Adipocyte (in vitro differentiated cells): ENCODE results near the gene ATP8A2.
"Not testable (repeated sequence)": the region's sequence is repeated elsewhere in the genome, so short reads cannot be mapped to it uniquely, and the experiment has no call there.

ENCODE experiments used
- DNase-seq: peaks from one replicate; pipeline ENCODE4 v3.0.0-alpha.2; 2015; ENCODE audit warnings: low read depth
- H3K27me3 ChIP-seq: replicated peaks from 2 replicates; pipeline ENCODE4 v1.7.0; 2013; ENCODE audit warnings: mild to moderate bottlenecking, low read length, moderate library complexity; ENCODE audit not compliant: control insufficient read depth, insufficient read depth
- H3K36me3 ChIP-seq: 2 replicates; pipeline ENCODE4 v1.7.0; 2013; ENCODE audit warnings: low read length, mild to moderate bottlenecking, moderate library complexity; ENCODE audit not compliant: control insufficient read depth, insufficient read depth, severe bottlenecking
- H3K4me1 ChIP-seq: 2 replicates; pipeline ENCODE4 v1.7.0; 2013; ENCODE audit warnings: mild to moderate bottlenecking, low read length, moderate library complexity; ENCODE audit not compliant: control insufficient read depth, insufficient read depth
- H3K4me3 ChIP-seq: 2 replicates; pipeline ENCODE4 v1.7.0; 2013; ENCODE audit warnings: mild to moderate bottlenecking, low read length, moderate library complexity
- H3K9ac ChIP-seq: 2 replicates; pipeline ENCODE4 v1.7.0; 2013; ENCODE audit warnings: mild to moderate bottlenecking, low read length, moderate library complexity
- H3K9me3 ChIP-seq: 2 replicates; pipeline ENCODE4 v1.7.0; 2013; ENCODE audit warnings: mild to moderate bottlenecking, low read length, moderate library complexity; ENCODE audit not compliant: control insufficient read depth

The ATP8A2 gene

GRCh38 chr13:25806264-25806974 is 434.6 kb downstream of the ATP8A2 start:
- no peaks in the 10 kb centered on the region for H3K4me1 ChIP-seq
- peaks cover 14% of the 10 kb centered on the region for H3K27me3 ChIP-seq
- no peaks in the 10 kb centered on the region for H3K36me3 ChIP-seq
- H3K9ac ChIP-seq, result no peak overlapping the region
- DNase-seq, result no peak
- H3K4me3 ChIP-seq, result no peak overlapping the region
- no peaks in the 10 kb centered on the region for H3K9me3 ChIP-seq

- H3K4me3 ChIP-seq, result no peak overlapping the region
- no peaks in the 10 kb centered on the region for H3K4me1 ChIP-seq
- no peak for DNase-seq
- H3K27me3 ChIP-seq, result peaks cover 10% of the 10 kb centered on the region
- H3K36me3 ChIP-seq, result no peaks in the 10 kb centered on the region
- H3K9ac ChIP-seq, result no peak overlapping the region
- peaks cover 5% of the 10 kb centered on the region for H3K9me3 ChIP-seq
Observed at GRCh38 chr13:25807562-25807961, 435.8 kb downstream of the ATP8A2 start.

- Histone ChIP-seq H3K9me3 (peaks cover 8% of the 10 kb centered on the region), H3K4me1 (no peaks in the 10 kb centered on the region), H3K27me3 (peaks cover 3% of the 10 kb centered on the region), H3K36me3 (no peaks in the 10 kb centered on the region), H3K9ac (no peak overlapping the region), H3K4me3 (no peak overlapping the region)
- DNase-seq, result peak; percentile 14
Observed at GRCh38 chr13:25811506-25811905, 439.7 kb downstream of the ATP8A2 start.

- Histone ChIP-seq H3K36me3 (no peaks in the 10 kb centered on the region), H3K9me3 (peaks cover 8% of the 10 kb centered on the region), H3K4me1 (no peaks in the 10 kb centered on the region), H3K9ac (no peak overlapping the region), H3K27me3 (no peaks in the 10 kb centered on the region), H3K4me3 (no peak overlapping the region)
- no peak for DNase-seq
Observed at GRCh38 chr13:25816239-25816638, 444.5 kb downstream of the ATP8A2 start.

GRCh38 chr13:25819856-25820530 is 448.2 kb downstream of the ATP8A2 start:
- no peak for DNase-seq
- no peak overlapping the region for H3K9ac ChIP-seq

GRCh38 chr13:25821776-25822175 is 450.0 kb downstream of the ATP8A2 start:
- no peaks in the 10 kb centered on the region for H3K36me3 ChIP-seq
- H3K27me3 ChIP-seq, result no peaks in the 10 kb centered on the region
- peaks cover 4% of the 10 kb centered on the region for H3K9me3 ChIP-seq
- H3K4me1 ChIP-seq, result no peaks in the 10 kb centered on the region
- no peak overlapping the region for H3K4me3 ChIP-seq
- no peak for DNase-seq
- no peak overlapping the region for H3K9ac ChIP-seq

More at GRCh38 chr13:25819856-25820530, 448.2 kb downstream of the ATP8A2 start:
- Histone ChIP-seq H3K9me3 (peaks cover 4% of the 10 kb centered on the region), H3K4me1 (no peaks in the 10 kb centered on the region), H3K27me3 (no peaks in the 10 kb centered on the region), H3K36me3 (no peaks in the 10 kb centered on the region), H3K4me3 (no peak overlapping the region)

GRCh38 chr13:25827221-25827620 is 455.4 kb downstream of the ATP8A2 start:
- not testable (repeated sequence) for H3K4me1 ChIP-seq, DNase-seq, H3K9ac ChIP-seq, H3K9me3 ChIP-seq, H3K4me3 ChIP-seq, H3K36me3 ChIP-seq, H3K27me3 ChIP-seq

GRCh38 chr13:25827831-25828465 is 456.2 kb downstream of the ATP8A2 start:
- no peaks in the 10 kb centered on the region for H3K36me3 ChIP-seq
- H3K4me1 ChIP-seq, result no peaks in the 10 kb centered on the region
- peak; percentile 18 for DNase-seq
- no peak overlapping the region for H3K9ac ChIP-seq
- H3K27me3 ChIP-seq, result no peaks in the 10 kb centered on the region
- H3K9me3 ChIP-seq, result peaks cover 4% of the 10 kb centered on the region
- no peak overlapping the region for H3K4me3 ChIP-seq

- DNase-seq, result no peak
- Histone ChIP-seq H3K36me3 (no peaks in the 10 kb centered on the region), H3K9me3 (no peaks in the 10 kb centered on the region), H3K4me3 (no peak overlapping the region), H3K27me3 (peaks cover 15% of the 10 kb centered on the region), H3K4me1 (no peaks in the 10 kb centered on the region), H3K9ac (no peak overlapping the region)
Observed at GRCh38 chr13:25833761-25834160, 462.0 kb downstream of the ATP8A2 start.

- H3K4me3 ChIP-seq, result no peak overlapping the region
- no peak overlapping the region for H3K9ac ChIP-seq
- H3K4me1 ChIP-seq, result no peaks in the 10 kb centered on the region
- DNase-seq, result no peak
- H3K9me3 ChIP-seq, result no peaks in the 10 kb centered on the region
- H3K27me3 ChIP-seq, result peaks cover 15% of the 10 kb centered on the region
- no peaks in the 10 kb centered on the region for H3K36me3 ChIP-seq
Observed at GRCh38 chr13:25836574-25837336, 465.0 kb downstream of the ATP8A2 start.

GRCh38 chr13:25839371-25839770 is 467.6 kb downstream of the ATP8A2 start:
- Histone ChIP-seq H3K4me3 (no peak overlapping the region), H3K9me3 (no peaks in the 10 kb centered on the region)
- no peak for DNase-seq

More at GRCh38 chr13:25839371-25839770, 467.6 kb downstream of the ATP8A2 start:
- H3K9ac ChIP-seq, result no peak overlapping the region
- H3K36me3 ChIP-seq, result no peaks in the 10 kb centered on the region
- H3K4me1 ChIP-seq, result no peaks in the 10 kb centered on the region
- peaks cover 20% of the 10 kb centered on the region for H3K27me3 ChIP-seq
